NCI-H774 (cell line): Measurements from ENCODE around the gene ZFP62.

Experiments used
- DNase-seq: peaks from one replicate; lab custom pipeline; 2025; lab: John Stamatoyannopoulos, UW

ZFP62 gene

DNA sequence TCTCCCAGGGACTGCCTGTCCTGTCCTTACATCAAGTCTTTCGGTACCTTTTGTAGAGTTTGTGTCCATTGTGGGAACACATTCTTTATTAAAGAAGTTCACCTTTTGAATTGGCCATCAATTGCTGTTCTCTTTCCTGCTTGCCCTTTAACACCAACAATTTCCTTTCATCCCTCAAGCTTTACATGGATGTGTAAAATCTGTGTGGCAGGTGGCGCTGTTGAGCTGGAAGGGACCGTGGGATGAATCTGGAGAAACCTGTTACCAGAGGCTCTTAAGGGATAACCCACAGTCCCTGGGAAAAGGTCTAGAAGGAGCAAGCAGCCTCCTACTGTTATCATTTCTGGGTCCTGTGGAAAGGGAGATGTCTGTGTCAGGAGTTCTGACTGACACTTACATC, 7.9 kb upstream of the ZFP62 start:
- DNase-seq = peak; percentile 73

DNA sequence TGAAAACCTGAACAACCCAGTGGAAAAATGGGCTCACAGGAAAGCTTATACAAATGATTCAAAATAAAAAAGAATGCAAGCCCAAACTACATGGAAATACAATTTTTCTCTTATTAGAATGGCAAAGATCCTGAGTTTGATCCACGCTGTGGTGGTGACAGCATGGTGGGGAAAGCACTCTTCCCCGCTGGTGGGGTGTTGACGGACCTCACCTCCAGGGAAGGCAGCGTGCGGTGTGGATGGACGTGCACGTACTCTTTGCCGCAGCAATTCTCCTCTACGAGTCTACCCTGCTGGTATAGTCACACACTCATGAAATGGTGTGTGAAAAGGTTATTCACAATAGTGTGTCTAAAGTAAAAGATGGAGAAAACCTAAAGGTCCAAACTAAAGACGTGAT, 5.9 kb upstream of the ZFP62 start:
- no peak for DNase-seq

DNA sequence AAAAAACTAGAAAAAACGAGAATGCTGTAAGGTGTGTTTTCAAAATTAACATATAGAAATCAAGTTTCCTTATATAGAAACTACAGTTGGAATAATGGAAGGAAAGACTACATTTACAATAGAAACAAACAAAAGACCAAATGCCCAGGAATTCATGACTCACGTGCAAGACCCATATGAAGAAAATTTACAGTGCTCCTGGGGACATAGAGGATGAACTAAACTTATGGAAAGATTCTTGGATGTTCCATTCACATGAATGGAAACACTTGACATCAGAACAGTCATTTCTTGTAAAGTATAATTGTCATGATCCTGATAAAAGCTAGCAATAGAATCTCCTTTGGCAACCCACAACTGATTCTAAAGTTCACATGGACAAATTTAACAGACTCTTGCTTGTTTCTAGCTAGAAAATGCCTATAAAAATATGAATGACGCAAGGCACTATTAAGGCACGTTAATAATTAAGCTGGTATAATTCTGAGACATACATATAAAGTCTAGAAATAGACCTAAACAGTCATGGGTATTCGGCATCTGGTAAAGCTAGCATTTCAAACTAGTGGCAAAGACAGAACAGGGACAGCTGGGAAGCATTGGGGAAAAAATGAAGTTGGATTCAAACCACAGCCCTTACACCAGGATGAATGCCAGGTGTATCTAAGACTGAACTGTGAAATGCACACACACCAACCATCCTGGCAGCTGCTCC, 5.1 kb upstream of the ZFP62 start:
- DNase-seq = peak; percentile 9

DNA sequence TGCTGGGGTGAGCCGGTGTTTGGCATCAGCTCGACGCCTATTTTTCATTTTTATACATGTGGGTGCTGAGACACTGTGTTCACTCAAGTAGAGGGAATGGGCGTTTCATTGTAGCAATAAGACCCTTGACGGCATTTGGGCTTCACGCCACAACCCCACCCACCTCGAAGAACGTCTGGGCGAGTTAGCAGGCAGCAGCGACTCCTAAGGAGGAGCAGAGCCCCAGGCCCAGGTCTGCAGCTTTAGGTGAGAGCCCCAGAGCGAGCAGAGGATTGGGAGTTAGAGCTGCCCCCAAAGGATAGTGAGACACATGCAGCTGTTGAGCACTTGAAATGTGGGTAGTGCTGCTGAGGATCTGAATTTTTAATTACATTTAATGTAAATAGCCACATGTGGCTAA, 1.6 kb upstream of the ZFP62 start:
- DNase-seq = no peak

DNA sequence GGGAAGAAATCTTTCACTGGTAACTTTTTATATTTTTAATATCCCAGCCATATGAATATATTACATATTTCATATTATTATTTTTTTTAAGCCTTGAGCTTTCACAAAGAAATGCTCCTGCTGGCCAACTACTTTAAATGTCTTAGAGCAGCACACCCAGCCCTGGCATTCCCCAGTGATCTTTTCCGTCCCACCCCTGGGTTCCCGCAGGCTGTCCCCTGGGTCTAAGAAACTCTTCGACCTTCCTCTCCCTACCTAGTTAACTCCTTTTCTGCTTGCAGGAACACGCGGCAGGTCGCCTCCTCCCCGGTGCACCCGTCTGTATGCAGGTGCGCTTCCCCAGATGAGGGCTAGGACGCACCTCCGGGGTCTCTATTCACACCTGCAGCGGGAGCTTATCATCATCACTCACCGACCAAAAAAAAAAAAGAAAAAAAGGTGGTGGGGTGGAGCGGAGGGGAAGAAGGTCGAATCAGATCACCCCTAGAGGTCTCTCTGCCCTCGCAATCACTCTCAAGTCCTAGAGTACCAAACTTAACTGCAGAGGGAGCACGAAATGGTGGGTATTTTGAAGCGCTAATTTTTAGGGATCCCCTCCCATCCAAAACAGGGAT, 696 bp downstream of the ZFP62 start:
- DNase-seq = peak; percentile 34

DNA sequence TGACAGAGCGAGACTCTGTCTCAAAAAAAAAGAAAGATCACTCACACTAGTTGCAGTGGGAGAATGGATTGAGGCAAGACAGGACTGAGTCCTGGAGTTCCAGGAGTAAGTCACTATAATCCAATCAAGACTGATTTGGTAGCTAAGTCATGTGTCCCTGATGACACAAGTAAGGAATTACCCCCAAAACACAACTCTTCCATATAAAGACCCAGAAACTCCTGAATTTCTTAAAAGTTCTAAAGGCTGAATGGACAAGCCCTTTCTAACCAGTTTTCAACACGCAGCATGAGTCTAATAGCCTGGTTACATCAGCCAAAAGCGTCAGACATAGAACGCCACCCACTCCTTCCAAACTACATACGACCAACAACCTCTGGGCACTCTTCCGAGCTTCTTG, 2.5 kb downstream of the ZFP62 start:
- DNase-seq = no peak

DNA sequence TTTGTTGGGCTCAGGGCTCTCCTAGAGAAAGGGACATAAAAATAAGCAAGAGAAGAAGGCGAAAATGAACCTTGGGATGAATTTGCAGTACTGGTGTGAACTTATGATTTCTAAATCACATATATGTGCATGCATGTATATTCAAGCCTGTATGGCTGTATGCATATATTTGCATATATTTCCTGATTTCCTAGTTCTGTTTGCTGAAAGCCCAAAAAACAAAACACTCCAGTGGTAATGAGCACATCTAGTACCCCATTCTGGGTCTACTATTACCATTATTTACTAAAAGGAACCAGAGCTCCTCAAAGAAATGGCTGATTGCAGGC, 7.3 kb downstream of the ZFP62 start:
- no peak for DNase-seq

DNA sequence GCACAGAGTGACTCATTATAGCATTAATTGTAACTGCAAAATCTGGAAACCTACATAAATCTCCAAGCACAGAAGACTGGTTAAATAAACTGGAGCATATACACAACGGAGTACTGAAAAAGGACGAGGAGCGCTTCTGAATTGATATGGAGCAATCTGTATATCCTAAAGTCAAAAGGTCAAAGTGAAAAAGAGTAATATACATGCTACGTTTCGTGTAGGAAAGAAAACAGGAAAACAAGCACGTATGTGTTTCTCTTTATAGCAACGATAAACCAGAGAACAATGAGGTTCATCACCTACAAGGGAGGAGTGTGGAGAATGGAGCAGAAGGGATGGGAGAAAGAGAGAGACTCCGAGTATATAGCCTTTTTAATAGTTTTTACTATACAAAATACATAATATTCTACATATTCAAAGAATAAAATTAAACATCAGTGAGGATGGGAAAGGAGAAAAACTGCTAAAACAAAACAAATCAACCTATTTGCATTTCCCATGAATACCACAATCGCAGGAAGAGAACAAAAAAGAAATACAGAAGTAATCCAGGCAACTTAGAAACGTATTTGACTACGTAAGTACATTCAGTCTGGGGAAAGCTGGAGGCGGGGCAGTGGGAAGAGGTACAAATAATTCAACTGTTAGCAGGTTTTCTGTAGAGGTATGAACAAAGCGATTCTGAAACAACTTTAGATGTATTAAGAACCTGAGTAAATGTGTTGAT, 7.8 kb downstream of the ZFP62 start:
- DNase-seq = no peak

DNA sequence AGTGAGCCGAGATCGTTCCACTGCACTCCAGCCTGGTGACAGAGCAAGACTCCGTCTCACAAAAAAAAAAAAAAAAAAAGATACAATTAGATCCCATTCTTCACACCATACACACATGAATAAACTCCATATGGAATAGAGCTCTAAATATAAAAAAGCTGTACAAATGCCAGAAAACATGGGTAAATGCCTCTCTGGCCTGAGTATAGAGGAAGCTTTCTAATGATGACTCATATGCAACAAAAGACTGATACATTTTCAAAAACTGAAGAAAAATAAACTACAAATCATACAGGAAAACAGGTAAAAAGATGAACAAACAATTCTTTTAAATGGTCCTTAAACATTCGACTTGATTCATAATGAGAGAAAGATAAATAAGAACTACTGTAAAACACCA, 8.6 kb downstream of the ZFP62 start:
- no peak for DNase-seq

DNA sequence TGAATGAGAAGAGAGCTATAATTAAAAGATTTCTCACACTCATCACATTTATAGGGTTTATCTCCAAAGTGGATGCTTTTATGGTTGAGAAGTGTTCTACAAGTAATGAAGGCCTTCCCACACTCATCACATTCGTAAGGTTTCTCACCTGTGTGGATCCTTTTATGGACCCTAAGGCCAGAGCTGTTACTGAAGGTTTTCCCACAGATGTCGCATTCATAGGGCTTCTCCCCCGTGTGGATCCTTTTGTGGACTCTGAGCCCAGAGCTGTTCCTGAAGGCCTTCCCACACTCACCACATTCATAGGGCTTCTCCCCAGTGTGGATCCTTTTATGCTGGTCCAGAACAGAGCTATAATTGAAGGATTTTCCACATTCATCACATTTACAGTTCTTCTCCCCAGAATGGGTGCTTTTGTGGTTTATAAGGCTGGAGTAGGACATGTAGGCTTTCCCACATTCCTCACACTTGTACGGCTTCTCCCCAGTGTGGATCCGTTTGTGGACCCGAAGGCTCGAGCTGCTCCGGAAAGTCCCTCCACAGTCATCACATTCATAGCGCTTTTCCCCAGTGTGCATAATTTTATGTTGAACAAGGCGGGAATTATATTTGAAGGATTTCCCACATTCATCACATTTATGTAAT, 10.5 kb downstream of the ZFP62 start:
- DNase-seq = no peak

DNA sequence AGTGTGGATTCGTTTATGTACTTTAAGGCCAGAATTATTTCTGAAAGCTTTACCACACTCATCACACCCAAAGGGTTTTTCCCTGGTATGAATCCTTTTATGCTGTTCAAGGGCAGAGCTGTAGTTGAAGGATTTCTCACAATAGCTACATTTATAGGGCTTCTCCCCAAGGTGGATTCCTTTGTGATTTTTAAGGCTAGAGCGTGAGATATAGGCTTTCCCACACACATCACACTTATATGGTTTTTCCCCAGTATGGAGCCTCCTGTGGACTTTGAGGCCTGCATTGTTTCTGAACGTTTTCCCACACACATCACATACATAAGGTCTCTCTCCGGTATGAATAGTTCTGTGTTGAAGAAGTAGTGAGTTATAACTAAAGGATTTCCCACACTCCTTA, 11.2 kb downstream of the ZFP62 start:
- DNase-seq = no peak

DNA sequence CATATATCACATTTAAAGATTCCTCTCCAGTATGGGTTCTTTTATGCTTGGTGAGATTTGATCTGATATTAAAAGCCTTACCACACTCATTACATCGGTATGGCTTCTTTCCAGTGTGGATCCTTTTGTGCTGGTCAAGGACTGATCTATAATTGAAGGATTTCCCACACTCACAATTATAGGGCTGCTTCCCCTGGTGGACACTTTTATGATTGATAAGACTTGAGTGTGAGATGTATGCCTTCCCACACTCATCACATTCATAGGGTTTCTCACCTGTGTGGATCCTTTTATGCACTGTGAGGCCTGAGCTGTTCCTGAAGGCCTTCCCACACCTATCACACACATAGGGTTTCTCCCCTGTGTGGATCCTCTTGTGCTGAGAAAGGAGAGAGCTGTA, 12.2 kb downstream of the ZFP62 start:
- no peak for DNase-seq

DNA sequence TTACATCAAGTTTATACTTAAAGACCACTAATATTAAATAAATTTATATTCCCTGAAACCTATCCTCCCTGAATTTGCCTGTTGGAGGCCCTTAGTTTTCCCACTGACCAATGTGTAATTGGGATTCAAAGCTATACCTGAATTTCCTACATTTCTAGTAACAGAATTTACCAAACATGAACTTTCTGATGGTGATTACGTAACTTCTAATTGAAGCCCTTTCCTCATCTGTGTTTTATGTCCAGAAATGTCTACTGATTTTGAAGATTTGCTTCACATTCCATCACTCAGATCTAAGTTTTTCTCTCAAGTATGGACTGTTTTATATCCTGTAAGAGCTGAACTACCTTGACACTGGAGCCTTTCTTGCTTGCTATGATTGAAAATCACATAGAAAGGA, 12.8 kb downstream of the ZFP62 start:
- no peak for DNase-seq

DNA sequence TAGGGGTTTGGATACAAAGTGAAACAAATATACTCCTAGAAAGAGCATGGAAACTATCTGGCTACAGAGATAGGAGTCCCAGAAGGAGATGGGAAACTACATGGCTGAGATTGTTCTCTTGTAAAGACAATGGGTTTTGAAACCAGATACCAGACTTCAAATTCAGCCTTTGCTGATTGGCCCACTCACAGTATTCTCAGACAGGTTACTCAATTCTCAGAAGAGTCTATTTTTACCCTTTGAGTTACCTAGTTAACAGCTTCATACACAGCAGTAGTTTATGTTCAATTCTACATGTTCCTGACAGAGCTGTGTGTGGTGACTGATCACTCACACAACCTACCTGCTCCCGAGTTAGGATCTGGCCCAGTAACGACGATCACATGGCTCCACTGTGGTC, 14.1 kb downstream of the ZFP62 start:
- no peak for DNase-seq

DNA sequence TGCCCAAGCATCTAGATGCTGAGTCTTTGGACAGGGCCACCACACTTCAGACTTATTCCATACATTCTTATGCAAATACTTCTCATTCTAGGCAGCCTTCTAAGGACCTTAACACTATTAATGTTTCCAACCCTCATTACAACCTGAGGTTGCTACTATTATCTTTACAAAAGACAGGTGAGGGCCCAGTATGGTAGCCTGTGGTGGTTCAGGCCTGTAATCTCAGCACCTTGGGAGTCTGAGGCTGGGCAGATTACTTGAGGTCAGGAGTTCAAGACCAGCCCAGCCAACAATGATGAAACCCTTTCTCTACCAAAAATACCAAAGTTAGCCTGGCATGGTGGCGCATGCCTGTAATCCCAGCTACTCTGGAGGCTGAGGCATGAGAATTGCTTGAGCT, 16.2 kb downstream of the ZFP62 start:
- no peak for DNase-seq

DNA sequence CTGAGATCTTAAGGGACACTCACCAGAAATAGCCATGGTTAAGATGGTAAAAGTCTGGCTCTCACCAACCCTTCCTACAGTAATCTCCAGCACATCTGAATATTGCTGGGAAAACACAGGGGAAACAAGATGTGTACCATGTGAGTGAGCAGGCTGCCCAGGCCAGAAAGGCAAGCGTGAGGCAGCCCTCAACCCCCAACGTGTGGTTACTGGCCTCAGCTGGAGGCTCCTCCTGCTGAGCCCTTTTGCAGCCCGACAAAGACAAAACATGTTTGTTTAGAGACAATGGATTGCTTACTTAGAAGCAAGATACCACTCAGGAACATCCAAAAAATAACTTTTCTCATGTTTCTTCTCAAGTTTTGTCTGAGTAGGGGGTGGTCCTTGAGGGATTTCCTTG, 16.6 kb downstream of the ZFP62 start:
- DNase-seq = no peak

DNA sequence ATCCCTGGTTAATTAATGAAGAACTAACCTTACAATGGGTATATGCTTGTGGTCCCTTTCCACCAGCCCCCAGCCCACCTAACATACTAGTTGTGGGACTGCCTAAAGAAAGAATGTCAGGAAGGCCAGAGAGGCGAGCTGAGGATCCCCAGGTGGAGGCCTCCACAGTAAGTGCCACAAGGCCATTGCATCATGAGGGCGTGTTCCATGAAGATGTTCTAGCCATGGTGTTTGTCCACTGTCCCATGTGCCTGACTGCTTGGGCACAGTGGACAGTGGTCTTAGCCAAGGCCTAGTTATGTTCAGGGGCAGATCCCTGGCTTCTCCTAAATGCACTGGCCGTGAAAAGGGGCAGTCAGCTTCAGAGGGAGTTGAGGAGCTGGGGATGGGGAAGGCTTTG, 21.1 kb downstream of the ZFP62 start:
- DNase-seq = no peak

DNA sequence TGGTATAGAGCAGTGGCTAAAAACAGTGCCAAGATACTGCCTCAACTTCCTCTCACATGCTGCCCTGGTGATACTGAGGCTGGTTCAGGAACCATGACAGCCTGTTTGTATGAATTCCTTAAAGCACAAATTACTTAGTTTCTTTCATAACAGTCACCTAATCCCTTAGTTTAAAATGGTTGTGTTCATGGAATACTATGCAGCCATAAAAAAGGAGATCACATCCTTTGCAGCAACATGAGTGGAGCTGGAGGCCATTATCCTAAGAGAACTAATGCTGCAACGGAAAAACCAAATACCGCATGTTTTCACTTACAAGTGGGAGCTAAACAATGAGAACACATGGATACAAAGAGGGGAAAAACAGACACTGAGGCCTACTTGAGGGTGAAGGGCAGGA, 21.8 kb downstream of the ZFP62 start:
- DNase-seq = no peak

DNA sequence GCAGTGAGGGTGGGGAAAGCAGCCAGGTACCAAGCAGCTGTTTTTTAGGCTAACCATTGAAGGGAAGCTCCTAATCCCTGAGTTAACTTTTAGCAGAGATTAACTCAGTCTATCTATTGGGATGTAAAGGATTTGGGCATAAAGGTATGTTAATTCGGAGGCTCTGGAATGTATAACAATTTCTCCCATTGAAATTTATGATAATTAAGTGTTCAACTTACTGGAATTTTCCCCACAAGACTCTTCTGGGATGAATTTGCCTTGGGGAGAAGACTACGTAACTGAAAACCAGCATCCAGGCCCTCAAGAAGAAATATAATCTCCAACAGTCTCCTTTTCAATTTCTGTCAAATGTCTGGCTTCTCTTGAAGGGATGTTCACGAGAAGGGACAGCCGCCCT, 23.6 kb downstream of the ZFP62 start:
- DNase-seq = no peak

DNA sequence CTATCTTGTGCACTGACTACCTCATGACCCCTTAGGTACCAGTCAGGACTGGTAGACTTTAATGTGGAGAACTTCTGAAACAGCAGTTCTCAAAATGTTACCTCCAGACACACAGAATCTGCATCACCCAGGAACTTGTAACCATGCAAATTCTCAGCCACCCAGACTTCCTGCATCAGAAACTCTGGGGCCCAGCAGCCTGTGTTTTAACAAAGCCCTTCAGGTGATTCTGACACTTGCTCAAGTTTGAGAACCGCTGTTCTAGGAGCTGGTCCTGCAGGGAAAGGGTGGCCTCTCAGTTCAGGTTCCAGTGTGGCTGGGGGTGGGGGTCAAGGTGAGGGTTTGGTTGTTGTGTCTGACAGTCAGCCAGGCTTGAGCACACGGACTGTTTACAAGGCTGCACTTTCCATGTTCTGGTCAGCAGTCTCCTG, 28.4 kb downstream of the ZFP62 start:
- no peak for DNase-seq

DNA sequence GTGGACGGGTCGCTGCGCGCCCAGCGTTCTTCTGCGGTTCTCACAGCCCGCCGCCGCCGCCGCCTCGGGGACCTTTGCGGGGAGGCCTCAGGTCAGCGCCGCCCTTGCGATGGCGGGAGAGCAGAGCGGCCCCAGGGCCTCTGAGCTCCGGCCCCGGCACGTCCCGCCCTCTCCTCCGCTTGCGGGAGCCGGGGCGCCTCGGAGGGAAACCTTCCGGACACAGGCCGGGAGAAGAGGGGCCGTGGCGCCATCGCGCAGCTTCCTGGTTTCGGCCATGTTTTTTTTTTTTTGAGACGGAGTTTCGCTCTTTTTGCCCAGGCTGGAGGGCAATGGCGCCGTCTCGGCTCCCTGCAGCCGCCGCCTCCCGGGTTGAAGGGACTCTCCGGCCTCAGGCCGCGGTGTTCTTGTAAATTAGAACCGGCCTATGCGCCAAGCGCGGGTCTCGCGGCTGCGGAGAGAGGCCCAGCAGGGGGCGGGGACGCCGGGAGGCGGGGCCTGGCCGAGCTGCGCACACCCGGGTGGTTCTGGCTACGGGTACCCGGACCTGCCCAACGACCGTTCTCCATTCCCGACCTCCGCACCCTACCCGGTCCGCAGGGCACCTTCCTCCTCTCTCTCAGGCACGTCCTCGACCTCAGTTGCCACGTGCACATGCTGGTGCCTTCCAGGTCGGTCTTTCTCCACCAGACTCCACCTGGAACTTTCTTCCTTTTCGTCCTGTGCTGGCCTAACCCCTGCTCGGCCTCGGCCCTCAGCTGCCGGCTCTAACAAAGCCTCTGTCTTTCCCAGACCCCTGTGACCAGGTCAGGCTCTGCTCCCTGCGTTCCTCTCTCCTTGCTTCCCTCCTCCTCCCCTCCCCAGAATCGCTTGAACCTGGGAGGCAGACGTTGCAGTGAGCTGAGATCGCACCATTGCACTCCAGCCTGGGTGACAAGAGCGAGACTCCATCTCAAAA, 29.7 kb downstream of the ZFP62 start:
- peak; percentile 56 for DNase-seq
